ENCODE measurements around the gene DDX27. TPM values are rescaled to one million over a fixed set of nuclear protein-coding genes. Genes with fewer than 3 reads are reported as not detected.
"Not testable (repeated sequence)": the region's sequence is repeated elsewhere in the genome, so short reads cannot be mapped to it uniquely, and the experiment has no call there.

The DDX27 gene
- total RNA-seq, 2 donors from 2014 or later, result 32.9 to 35.0 TPM

- TF ChIP-seq CTCF (IDR thresholded peaks at IDR 0.05), result no peak
- TF ChIP-seq POLR2AphosphoS5 (IDR thresholded peaks at IDR 0.05), result no peak
- TF ChIP-seq POLR2A (IDR thresholded peaks at IDR 0.05), result no peak
- 100% methylated on average over 3 of the region's 3 CpGs for WGBS
- no peaks in the 10 kb centered on the region for H3K36me3 ChIP-seq
- H3K27ac ChIP-seq, result no peak overlapping the region
- no peaks in the 10 kb centered on the region for H3K27me3 ChIP-seq (replicated peaks; ENCODE audit: insufficient read depth)
- DNase-seq (ENCODE audit: low spot score), result no peak
- no peak overlapping the region for H3K4me3 ChIP-seq
- H3K9me3 ChIP-seq, result no peaks in the 10 kb centered on the region
- intact Hi-C loops (cut with DNase I), result no loop called here
- peaks cover 10% of the 10 kb centered on the region for H3K4me1 ChIP-seq (replicated peaks)
Observed at GRCh38 chr20:49183444-49183843, 35.8 kb upstream of the DDX27 start.

DNA sequence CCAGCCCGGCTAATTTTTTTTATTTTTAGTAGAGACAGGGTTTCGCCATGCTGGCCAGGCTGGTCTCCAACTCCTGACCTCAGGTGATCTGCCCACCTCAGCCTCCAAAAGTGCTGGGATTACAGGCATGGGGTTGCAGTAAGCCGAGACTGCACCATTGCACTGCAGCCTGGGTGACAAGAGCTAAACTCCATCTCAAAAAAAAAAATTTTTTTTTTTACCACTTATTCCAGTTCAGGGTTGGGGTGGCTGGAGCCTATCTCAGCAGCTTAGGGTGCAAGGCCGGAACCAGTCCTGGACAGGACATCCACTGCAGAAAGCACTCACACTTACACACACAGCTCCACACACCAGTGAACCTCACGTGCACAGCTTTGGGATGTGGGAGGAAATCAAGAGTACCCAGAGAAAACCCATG lies 35.1 kb upstream of the DDX27 start:
- not testable (repeated sequence) for DNase-seq (ENCODE audit: low spot score); H3K27ac ChIP-seq
- peaks cover 10% of the 10 kb centered on the region for H3K4me1 ChIP-seq (replicated peaks)

DNA sequence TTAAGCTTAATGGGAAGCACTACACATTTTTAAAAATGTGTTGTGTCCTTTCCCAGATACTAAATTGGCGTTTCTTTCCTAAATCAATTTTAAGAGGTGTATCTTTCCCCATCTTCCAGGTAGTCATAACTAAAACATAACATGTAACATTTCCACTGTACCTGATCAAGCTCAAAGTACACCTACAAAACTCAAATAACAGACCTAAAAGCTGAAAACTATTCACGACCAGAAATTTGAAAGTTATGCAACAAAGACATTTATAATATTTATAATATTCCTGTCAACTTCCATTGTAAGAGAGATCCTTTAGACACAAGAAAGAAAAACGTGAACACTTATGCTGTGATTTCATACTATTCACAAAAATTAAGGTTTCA lies 34.5 kb upstream of the DDX27 start:
- intact Hi-C loops (cut with DNase I), result no loop called here
- WGBS, result 58% methylated on average over 3 of the region's 3 CpGs
- Histone ChIP-seq H3K36me3 (no peaks in the 10 kb centered on the region), H3K4me3 (no peak overlapping the region), H3K4me1 (replicated peaks) (peaks cover 10% of the 10 kb centered on the region), H3K27ac (no peak overlapping the region), H3K27me3 (replicated peaks; ENCODE audit: insufficient read depth) (no peaks in the 10 kb centered on the region), H3K9me3 (no peaks in the 10 kb centered on the region)
- TF ChIP-seq POLR2AphosphoS5 (IDR thresholded peaks at IDR 0.05) (no peak), POLR2A (IDR thresholded peaks at IDR 0.05) (no peak), CTCF (IDR thresholded peaks at IDR 0.05) (no peak)
- DNase-seq (ENCODE audit: low spot score), result no peak

More for the DNA sequence above, 35.1 kb upstream of the DDX27 start:
- H3K9me3 ChIP-seq; H3K4me3 ChIP-seq; intact Hi-C loops (cut with DNase I); H3K36me3 ChIP-seq; H3K27me3 ChIP-seq (replicated peaks; ENCODE audit: insufficient read depth): not testable (repeated sequence)
- WGBS, result 86% methylated on average over 5 of the region's 5 CpGs

- DNase-seq (ENCODE audit: low spot score), result no peak
- Histone ChIP-seq H3K4me3 (no peak overlapping the region), H3K4me1 (replicated peaks) (peaks cover 10% of the 10 kb centered on the region), H3K9me3 (no peaks in the 10 kb centered on the region), H3K27me3 (replicated peaks; ENCODE audit: insufficient read depth) (no peaks in the 10 kb centered on the region), H3K27ac (no peak overlapping the region), H3K36me3 (no peaks in the 10 kb centered on the region)
- intact Hi-C loops (cut with DNase I), result no loop called here
- 65% methylated on average over 6 of the region's 6 CpGs for whole genome bisulfite sequencing
- TF ChIP-seq POLR2A (IDR thresholded peaks at IDR 0.05) (no peak), CTCF (IDR thresholded peaks at IDR 0.05) (no peak), POLR2AphosphoS5 (IDR thresholded peaks at IDR 0.05) (no peak)
Observed at GRCh38 chr20:49185071-49185761, 34.0 kb upstream of the DDX27 start.

GRCh38 chr20:49186535-49187329 lies 32.5 kb upstream of the DDX27 start:
- Histone ChIP-seq H3K27me3 (replicated peaks; ENCODE audit: insufficient read depth) (no peaks in the 10 kb centered on the region), H3K36me3 (no peaks in the 10 kb centered on the region), H3K9me3 (no peaks in the 10 kb centered on the region), H3K27ac (peak overlapping the region; percentile 90 to 95), H3K4me1 (replicated peaks) (peaks cover 9% of the 10 kb centered on the region), H3K4me3 (peak overlapping the region; percentile 90 to 92)
- intact Hi-C loops (cut with DNase I), result no loop called here
- no peak for TF ChIP-seq CTCF (IDR thresholded peaks at IDR 0.05)
- TF ChIP-seq POLR2A (IDR thresholded peaks at IDR 0.05), result peak; percentile 50
- peak; percentile 50 for TF ChIP-seq POLR2AphosphoS5 (IDR thresholded peaks at IDR 0.05)
- peak; percentile 58 for DNase-seq (ENCODE audit: low spot score)
- under 1% methylated on average over 19 of the region's 19 CpGs for WGBS

Measured in prostate gland (tissue), 2 donors.